GM18951 (cell line): Measurements from ENCODE around the gene SELENOH.
"Not testable (repeated sequence)": the region's sequence is repeated elsewhere in the genome, so short reads cannot be mapped to it uniquely, and the experiment has no call there.

ENCODE experiments used
- POLR2A ChIP-seq: IDR thresholded peaks from 4 replicates; pipeline ENCODE4 v1.6.1; 2011; ENCODE audit warnings: mild to moderate bottlenecking; ENCODE audit not compliant: insufficient read length, insufficient read depth; ENCODE audit errors: extremely low read depth
- in situ Hi-C: fragments of 300-500 bp; cut with MboI; formaldehyde crosslinking; loops from one replicate; pipeline ENCODE4 v1.12.0; 2022; ENCODE audit warnings: low sequenced_read_pairs, mixed read lengths, inconsistent platforms; ENCODE audit not compliant: unreplicated experiment

SELENOH gene

GRCh38 chr11:57741132-57742086 lies at the start of gene SELENOH:
Gene SELENOH, plus strand, starts transcription at chr11:57741491. Its CDS starts 105 bp downstream, at chr11:57741596.
- in situ Hi-C loops, result no loop called here

DNA sequence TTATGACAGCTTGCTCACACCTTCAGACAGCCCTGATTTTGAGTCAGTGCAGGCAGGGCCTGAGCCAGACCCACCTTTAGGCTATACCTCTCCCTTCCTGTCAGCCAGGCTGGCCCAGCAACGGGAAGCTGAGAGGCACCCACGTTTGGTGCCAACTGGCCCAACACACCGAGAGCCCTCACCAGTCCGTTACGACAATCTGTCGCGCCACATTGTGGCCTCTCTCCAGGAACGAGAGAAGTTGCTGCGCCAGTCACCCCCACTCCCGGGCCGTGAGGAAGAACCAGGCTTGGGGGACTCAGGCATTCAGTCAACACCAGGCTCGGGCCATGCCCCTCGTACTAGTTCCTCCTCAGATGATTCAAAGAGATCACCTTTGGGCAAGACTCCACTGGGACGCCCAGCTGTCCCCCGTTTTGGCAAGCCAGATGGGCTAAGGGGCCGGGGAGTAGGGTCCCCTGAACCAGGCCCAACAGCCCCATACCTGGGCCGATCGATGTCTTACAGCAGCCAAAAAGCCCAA lies 42.4 kb upstream of the SELENOH start:
- in situ Hi-C loops, result no loop called here
- no peak for TF ChIP-seq POLR2A

More at GRCh38 chr11:57741132-57742086, at the start of gene SELENOH:
- peak; percentile 92 for TF ChIP-seq POLR2A

GRCh38 chr11:57699813-57700212 lies 41.5 kb upstream of the SELENOH start:
- in situ Hi-C loops, result no loop called here

GRCh38 chr11:57700425-57700824 lies 40.9 kb upstream of the SELENOH start:
- no peak for TF ChIP-seq POLR2A
- in situ Hi-C loops, result no loop called here

More at GRCh38 chr11:57699813-57700212, 41.5 kb upstream of the SELENOH start:
- no peak for TF ChIP-seq POLR2A

DNA sequence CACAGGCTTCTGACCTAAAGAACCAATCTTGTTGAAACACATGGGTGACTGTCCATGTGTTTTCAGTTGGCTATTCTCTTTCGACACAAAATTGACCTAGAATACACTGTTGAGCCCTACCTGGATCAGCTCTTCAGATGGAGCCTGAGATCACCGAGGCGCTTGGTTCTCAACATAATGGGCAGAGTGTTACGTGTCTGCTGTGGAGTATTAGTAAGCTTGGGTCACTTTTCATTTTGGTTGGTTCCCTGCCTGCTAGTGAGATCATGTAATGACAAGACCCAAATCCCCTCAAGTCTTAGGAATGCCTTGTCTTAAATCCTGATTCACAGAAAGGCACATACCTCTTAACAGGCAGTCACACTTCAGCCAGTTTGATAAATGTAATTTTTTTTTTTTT lies 38.0 kb upstream of the SELENOH start:
- in situ Hi-C loops, result no loop called here
- TF ChIP-seq POLR2A, result no peak

DNA sequence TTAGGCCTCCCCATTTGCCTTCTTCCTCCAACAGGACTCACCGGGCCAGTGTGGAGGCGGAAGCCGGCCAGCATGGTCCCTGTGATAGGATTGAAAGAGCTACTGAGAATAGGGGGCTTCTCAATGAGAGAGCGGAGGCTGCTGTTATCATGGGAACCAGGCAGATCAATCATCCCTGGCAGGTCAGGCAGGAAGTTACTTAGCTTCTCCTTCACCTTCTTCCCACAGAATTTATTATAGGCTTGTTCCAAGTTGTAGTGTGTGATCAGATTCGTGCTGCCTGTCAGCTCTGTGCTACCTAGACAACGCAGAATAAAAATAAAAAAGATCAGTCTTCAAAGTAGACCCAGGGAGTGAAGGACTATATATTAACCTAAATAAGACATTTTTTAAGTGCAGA lies 36.4 kb upstream of the SELENOH start:
- TF ChIP-seq POLR2A, result no peak
- in situ Hi-C loops, result no loop called here

DNA sequence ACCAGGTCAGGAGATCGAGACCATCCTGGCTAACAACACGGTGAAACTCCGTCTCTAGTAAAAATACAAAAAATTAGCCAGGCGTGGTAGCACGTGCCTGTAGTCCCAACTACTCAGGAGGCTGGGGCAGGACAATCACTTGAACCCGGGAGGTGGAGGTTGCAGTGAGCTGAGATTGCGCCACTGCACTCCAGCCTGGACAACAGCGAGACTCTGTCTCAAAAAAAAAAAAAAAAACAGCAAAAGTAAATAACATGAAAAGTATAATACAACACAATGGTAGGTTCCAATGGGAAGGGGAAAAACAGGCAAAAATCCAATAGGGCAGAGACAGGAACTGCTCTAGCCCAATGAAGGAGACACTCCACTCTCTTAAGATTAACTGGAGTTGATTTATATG lies 35.9 kb upstream of the SELENOH start:
- in situ Hi-C loops, result not testable (repeated sequence)

DNA sequence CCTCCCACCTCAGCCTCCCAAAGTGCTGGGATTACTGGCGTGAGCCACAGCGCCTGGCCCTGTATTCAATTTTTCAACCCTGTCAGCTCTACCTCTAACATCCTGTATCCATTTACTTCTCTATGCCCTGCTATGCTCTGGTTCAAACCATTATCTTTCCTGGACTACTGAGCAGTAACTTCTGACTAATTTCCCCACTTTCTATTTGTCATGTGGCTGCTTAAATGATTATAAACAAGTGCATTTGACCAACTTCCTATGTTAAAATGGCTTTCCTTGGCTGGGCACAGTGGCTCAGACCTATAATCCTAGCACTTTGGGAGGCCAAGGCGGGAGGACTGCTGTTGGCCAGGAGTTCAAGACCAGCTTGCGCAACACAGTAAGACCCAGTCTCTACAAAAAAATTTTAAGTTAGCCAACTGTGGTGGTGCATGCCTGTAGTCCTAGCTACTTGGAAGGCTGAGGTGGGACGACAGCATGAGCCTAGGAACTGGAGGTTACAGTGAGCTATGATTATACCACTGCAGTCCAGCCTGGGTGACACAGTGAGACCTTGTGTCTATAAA lies 31.4 kb upstream of the SELENOH start:
- in situ Hi-C loops, result no loop called here
- no peak for TF ChIP-seq POLR2A

GRCh38 chr11:57711414-57712255 lies 29.7 kb upstream of the SELENOH start, which contains the start of gene MED19:
Gene MED19, minus strand, starts transcription at chr11:57712215. Its CDS starts 36 bp downstream, at chr11:57712179.
- in situ Hi-C loops, result no loop called here
- TF ChIP-seq POLR2A, result peak; percentile 38

DNA sequence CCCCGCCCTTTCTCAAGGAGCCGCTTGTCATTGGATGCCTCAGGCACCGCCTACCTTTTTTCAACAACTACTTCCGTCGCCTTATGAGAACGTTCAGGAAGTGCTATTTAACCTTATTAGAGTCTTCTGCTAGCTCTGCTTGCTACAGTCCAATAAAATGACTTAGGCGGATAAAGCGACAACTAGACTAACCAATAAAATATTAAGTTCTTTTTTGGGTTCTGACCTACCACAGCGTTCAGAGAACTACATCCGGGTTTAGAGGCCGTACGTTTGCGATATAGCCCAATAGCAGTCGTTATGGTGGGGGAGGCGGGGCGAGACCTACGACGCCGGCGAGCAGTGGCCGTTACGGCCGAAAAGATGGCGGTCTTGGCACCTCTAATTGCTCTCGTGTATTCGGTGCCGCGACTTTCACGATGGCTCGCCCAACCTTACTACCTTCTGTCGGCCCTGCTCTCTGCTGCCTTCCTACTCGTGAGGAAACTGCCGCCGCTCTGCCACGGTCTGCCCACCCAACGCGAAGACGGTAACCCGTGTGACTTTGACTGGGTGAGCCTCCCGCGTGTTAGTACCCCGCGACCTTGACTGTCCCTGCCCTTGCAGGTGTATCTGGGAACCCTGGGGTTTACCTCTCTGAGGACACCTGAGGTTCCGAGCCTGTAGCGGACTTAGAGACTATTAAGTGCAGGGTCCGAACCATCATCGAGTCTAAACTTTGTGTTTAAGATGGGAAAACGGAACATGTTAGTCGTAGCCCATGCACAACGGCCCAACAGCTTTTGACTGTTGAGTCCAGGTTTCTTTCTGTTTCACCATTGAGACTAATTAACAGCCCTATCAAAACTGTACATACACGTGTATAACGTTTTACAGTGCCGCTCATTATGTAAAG lies 28.8 kb upstream of the SELENOH start, which contains the start of gene TMX2:
TSS of gene TMX2 (plus strand) at position 338 of the 895 bp plus-strand sequence. CDS start at position 364, 26 bp downstream.
- peak; percentile 73 for TF ChIP-seq POLR2A
- in situ Hi-C loops, result no loop called here

DNA sequence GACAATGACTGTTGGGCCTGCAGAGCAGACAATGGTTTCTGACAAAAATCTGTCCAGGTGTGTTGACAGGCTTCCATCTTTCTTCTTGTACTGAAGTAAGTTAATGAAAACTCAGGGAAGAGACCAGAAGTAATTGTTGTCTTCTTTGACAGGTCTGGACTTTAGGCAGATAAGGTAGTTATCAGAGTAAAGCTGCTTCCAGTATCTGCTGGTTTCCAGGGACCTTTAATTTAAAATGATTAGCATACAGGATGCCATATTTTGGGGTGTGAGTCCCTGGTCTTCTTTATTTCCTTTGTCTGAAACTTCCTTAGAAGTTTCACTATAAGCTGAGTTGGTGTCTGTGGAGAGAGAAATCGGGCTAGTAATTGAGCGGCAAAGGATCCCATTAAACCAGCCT lies 27.5 kb upstream of the SELENOH start:
- in situ Hi-C loops, result no loop called here

DNA sequence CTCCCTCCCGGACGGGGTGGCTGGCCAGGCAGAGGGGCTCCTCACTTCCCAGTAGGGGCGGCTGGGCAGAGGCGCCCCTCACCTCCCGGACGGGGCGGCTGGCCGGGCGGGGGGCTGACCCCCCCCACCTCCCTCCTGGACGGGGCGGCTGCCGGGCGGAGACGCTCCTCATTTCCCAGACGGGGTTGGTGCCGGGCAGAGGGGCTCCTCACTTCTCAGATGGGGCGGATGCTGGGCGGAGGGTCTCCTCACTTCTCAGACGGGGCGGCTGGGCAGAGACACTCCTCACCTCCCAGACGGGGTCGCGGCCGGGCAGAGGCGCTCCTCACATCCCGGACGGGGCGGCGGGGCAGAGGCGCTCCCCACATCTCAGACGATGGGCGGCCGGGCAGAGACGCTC lies 24.6 kb upstream of the SELENOH start:
- in situ Hi-C loops, result not testable (repeated sequence)

More for the DNA sequence above, 27.5 kb upstream of the SELENOH start:
- TF ChIP-seq POLR2A, result no peak
